ENCODE data around the gene CAMK2A.

- no peak for TF ChIP-seq CTCF (IDR thresholded peaks at IDR 0.05)
- no peak for TF ChIP-seq ZFX (IDR thresholded peaks at IDR 0.05; ENCODE audit: borderline replicate concordance)
Measured at GRCh38 chr5:150246835-150247234, 42.7 kb downstream of the CAMK2A start.
